ENCODE measurements around the gene HNRNPUL2. TPM values are rescaled to one million over a fixed set of nuclear protein-coding genes. Genes with fewer than 3 reads are reported as not detected.
"Not testable (repeated sequence)": the region's sequence is repeated elsewhere in the genome, so short reads cannot be mapped to it uniquely, and the experiment has no call there.

HNRNPUL2 gene
- total and polyA plus RNA-seq, 10 of the 15 experiments (the other 5 are each of a cell fraction or from before 2014, with no cell fraction given), result 1.6 to 72.2 (median 14.9) TPM

GRCh38 chr11:62705413-62705812, 21.8 kb downstream of the HNRNPUL2 start (continued):
- TF ChIP-seq HDGF (IDR thresholded peaks at IDR 0.05), result no peak
- TF ChIP-seq CBX3 (IDR thresholded peaks at IDR 0.05; ENCODE audit: borderline replicate concordance, low read depth), result no peak
- TF ChIP-seq BCL11A (IDR thresholded peaks at IDR 0.05; ENCODE audit: low read depth, low read length), result no peak
- TF ChIP-seq NKRF (conservative IDR thresholded peaks at IDR 0.05), result no peak
- TF ChIP-seq BHLHE40 (IDR thresholded peaks at IDR 0.05; ENCODE audit: borderline replicate concordance in 1 of 2, low read depth in 2 of 2, low read length in 1 of 2), result no peak
- TF ChIP-seq, protein P1, sequence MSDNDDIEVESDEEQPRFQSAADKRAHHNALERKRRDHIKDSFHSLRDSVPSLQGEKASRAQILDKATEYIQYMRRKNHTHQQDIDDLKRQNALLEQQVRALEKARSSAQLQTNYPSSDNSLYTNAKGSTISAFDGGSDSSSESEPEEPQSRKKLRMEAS (IDR thresholded peaks at IDR 0.05; ENCODE audit: low read depth, low read length), result no peak

DNA sequence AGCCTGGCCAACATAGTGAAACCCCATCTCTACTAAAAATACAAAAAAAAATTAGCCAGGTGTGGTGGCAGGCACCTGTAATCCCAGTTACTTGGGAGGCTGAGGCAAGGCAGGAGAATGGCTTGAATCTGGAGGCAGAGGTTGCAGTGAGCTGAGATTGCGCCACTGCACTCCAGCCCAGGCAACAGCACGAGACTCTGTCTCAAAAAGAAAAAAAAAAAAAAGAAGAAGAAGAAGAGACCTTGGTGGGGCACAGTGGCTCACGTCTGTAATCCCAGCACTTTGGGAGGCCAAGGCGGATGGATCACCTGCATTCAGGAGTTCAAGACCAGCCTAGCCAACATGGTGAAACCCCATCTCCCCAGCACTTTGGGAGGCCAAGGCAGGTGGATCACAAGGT, 23.3 kb downstream of the HNRNPUL2 start:
- H3K9ac ChIP-seq (ENCODE audit: control insufficient read depth, insufficient read depth, low read length); in situ Hi-C loops (cut with MboI); H2AFZ ChIP-seq (ENCODE audit: control insufficient read depth, low read depth, low read length); H3K4me3 ChIP-seq; H3K4me2 ChIP-seq (ENCODE audit: control insufficient read depth, insufficient read depth); H3K27me3 ChIP-seq (replicated peaks in 1 of 2; ENCODE audit: control insufficient read depth in 2 of 2, insufficient read depth in 2 of 2, low read length in 1 of 2); H3K9me3 ChIP-seq (replicated peaks; ENCODE audit: control insufficient read depth, insufficient read depth, low read length); BruUV-seq (replicated peaks); intact Hi-C loops (cut with micrococcal nuclease; ENCODE audit: unreplicated experiment); H4K20me1 ChIP-seq (ENCODE audit: control insufficient read depth, insufficient read depth); ATAC-seq; DNase-seq (ENCODE audit: low read depth, low spot score); H3K79me2 ChIP-seq (ENCODE audit: control insufficient read depth, insufficient read depth, low read length); H3K27ac ChIP-seq (ENCODE audit: control insufficient read depth, insufficient read depth); H3K36me3 ChIP-seq (ENCODE audit: control insufficient read depth in 2 of 2, insufficient read depth in 2 of 2, low read length in 1 of 2); FAIRE-seq: not testable (repeated sequence)
- POLR2A ChIA-PET, result interaction anchor here (0.6 kb wide), 1 partner anchor 1420 kb away, joined by 8 read pairs; no protein-coding TSS in a partner anchor
- RAD21 ChIA-PET (ENCODE audit: unreplicated experiment), result interaction anchor here (1.1 kb wide), 1 partner anchor 23 kb away, joined by 5 read pairs; the partner anchor contains the start of gene HNRNPUL2
- SMC1A ChIA-PET (ENCODE audit: uncharacterized antibody, unreplicated experiment), result interaction anchor here (0.7 to 1.0 kb wide), 2 partner anchors 23 to 309 kb away, joined by 3 to 6 read pairs; no protein-coding TSS in a partner anchor
- CTCF ChIA-PET, result interaction anchor here (1.3 to 1.9 kb wide), 2 partner anchors 10 to 111 kb away, joined by 3 to 10 read pairs; no protein-coding TSS in a partner anchor
- peaks cover 26% of the 10 kb centered on the region for H3K4me1 ChIP-seq (ENCODE audit: control insufficient read depth, insufficient read depth, low read length)
- 83% methylated on average over 4 of the region's 4 CpGs for WGBS (ENCODE audit: insufficient coverage, insufficient replicate concordance, low lambda C conversion rate, missing lambda C conversion rate)

Data from GM12878 (cell line).